ENCODE data around the gene POR. TPM values are rescaled to one million over a fixed set of nuclear protein-coding genes. Genes with fewer than 3 reads are reported as not detected.

POR gene
- total and polyA plus RNA-seq, 2 of the 13 experiments (the other 11 are each of a cell fraction or from before 2014, with no cell fraction given) = 145 to 266 TPM

DNA sequence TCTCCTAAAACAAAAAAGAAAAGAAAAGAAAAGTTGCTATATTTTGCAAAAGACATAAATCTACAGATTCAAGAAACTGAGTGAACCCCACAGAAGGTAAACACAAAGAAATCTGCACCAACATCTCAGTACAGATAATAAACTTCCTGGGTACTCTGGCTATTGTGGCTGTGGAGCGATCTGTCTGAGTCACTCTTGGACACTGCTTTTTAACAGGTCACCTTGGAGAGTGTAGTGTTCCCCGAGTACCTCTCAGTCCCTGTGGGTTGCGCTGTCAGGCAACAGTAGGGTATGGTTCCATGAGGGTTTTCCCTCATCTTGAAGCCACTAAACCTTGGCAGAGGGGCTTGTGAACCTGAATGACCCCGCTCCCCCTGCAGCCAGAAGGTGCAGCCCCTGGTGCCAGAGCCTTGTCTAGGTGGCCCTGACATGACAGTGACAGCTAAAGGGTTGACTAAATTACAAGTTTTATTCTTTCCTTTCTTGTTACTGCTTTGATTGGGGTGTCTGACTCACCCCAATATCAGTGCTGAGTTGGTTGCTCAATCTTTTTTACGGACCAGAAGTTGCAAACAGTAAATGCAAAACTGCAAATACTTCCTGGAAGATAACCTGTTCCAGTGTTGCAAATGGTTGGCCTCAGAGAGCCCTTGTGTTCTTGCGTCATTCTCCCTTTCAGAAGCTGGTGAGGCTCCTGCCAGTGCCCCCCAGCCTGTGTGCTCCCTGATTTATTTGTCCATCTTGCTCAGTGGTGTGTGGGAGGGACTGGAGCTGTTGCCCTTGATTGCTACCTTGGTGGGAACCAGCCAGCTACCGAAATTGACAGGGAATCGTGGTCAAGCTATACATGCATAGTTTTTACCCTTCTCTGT is 30.6 kb downstream of the POR start (continued):
- TF ChIP-seq, protein P1, sequence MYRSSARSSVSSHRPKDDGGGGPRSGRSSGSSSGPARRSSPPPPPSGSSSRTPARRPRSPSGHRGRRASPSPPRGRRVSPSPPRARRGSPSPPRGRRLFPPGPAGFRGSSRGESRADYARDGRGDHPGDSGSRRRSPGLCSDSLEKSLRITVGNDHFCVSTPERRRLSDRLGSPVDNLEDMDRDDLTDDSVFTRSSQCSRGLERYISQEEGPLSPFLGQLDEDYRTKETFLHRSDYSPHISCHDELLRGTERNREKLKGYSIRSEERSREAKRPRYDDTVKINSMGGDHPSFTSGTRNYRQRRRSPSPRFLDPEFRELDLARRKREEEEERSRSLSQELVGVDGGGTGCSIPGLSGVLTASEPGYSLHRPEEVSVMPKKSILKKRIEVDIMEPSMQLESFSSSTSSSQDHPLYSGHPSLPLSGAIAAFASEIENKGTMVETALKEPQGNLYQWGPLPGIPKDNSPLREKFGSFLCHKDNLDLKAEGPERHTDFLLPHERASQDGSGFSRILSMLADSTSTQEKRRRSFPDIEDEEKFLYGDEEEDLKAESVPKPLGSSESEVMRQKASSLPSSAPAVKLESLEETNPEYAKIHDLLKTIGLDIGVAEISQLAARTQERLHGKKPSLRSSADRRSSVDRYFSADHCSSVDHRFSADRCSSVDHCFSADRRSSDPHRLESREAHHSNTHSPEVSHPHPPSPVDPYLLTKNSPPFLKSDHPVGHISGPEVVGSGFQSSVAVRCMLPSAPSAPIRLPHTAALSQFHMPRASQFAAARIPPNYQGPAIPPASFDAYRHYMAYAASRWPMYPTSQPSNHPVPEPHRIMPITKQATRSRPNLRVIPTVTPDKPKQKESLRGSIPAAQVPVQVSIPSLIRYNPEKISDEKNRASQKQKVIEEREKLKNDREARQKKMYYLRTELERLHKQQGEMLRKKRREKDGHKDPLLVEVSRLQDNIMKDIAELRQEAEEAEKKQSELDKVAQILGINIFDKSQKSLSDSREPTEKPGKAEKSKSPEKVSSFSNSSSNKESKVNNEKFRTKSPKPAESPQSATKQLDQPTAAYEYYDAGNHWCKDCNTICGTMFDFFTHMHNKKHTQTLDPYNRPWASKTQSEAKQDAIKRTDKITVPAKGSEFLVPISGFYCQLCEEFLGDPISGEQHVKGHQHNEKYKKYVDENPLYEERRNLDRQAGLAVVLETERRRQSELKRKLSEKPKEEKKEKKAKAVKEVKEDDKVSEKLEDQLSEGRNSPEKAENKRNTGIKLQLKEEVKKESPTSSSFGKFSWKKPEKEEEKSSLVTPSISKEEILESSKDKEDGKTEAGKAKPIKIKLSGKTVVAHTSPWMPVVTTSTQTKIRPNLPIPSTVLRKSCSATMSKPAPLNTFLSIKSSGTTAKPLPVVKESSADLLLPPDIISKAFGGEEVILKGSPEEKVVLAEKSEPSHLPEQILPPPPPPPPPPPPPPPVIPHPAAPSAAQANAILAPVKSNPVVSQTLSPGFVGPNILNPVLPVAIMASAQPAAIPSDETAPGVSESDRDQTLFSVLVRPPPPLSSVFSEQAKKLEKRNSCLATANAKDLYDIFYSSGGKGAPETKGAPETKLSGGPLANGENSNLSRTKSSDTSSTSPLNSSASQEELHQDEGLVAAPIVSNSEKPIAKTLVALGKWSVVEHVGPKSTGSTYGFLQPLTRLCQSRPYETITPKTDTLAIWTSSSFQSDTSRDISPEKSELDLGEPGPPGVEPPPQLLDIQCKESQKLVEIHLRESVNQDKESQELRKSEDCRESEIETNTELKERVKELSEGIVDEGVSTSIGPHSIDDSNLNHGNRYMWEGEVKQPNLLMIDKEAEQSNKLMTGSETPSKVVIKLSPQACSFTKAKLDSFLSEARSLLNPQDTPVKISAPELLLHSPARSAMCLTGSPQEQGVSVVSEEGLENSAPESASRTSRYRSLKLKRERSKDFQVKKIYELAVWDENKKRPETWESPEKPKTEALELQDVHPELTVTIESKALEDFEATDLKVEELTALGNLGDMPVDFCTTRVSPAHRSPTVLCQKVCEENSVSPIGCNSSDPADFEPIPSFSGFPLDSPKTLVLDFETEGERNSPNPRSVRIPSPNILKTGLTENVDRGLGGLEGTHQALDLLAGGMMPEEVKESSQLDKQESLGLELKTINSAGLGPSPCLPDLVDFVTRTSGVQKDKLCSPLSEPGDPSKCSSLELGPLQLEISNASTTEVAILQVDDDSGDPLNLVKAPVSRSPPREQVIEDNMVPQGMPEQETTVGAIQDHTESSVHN (CRISPR knock-in tag; IDR thresholded peaks at IDR 0.05) = no peak
- TF ChIP-seq SNAPC2 (CRISPR knock-in tag; IDR thresholded peaks at IDR 0.05) (no peak), YEATS4 (CRISPR knock-in tag; IDR thresholded peaks at IDR 0.05; ENCODE audit: borderline replicate concordance) (no peak), PPARG (CRISPR knock-in tag; conservative IDR thresholded peaks at IDR 0.05) (peak; percentile 49; the same call in 1 of the 2 replicates), ZFP36L2 (CRISPR knock-in tag; IDR thresholded peaks at IDR 0.05) (no peak), ZNF251 (CRISPR knock-in tag; IDR thresholded peaks at IDR 0.05) (no peak), ZSCAN31 (CRISPR knock-in tag; IDR thresholded peaks at IDR 0.05; ENCODE audit: low read depth) (no peak), ELF3 (CRISPR knock-in tag; IDR thresholded peaks at IDR 0.05) (peak; percentile 81; the same call in 1 of the 2 replicates), ZNF772 (CRISPR knock-in tag; IDR thresholded peaks at IDR 0.05) (no peak), HOXA5 (CRISPR knock-in tag; IDR thresholded peaks at IDR 0.05) (peak; percentile 57; the same call in 1 of the 2 replicates), ZNF607 (CRISPR knock-in tag; IDR thresholded peaks at IDR 0.05; ENCODE audit: borderline replicate concordance) (no peak)
- TF ChIP-seq, protein P2, sequence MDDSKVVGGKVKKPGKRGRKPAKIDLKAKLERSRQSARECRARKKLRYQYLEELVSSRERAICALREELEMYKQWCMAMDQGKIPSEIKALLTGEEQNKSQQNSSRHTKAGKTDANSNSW (CRISPR knock-in tag; IDR thresholded peaks at IDR 0.05; ENCODE audit: borderline replicate concordance) = no peak
- TF ChIP-seq, protein P3, sequence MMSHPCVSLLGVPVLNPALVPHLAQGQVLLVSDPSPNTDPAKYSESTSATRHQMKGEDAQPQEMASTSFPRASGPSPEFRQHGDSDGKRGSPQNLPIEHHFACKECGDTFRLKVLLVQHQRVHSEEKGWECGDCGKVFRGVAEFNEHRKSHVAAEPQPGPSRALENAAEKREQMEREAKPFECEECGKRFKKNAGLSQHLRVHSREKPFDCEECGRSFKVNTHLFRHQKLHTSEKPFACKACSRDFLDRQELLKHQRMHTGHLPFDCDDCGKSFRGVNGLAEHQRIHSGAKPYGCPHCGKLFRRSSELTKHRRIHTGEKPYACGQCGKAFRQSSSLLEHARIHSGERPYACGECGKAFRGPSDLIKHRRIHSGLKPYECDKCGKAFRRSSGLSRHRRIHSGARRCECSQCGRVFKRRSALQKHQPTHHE (CRISPR knock-in tag; IDR thresholded peaks at IDR 0.05; ENCODE audit: borderline replicate concordance) = 0 out of 2 replicates have a peak, but pooled peaks have one; percentile 50
- TF ChIP-seq, protein P4, sequence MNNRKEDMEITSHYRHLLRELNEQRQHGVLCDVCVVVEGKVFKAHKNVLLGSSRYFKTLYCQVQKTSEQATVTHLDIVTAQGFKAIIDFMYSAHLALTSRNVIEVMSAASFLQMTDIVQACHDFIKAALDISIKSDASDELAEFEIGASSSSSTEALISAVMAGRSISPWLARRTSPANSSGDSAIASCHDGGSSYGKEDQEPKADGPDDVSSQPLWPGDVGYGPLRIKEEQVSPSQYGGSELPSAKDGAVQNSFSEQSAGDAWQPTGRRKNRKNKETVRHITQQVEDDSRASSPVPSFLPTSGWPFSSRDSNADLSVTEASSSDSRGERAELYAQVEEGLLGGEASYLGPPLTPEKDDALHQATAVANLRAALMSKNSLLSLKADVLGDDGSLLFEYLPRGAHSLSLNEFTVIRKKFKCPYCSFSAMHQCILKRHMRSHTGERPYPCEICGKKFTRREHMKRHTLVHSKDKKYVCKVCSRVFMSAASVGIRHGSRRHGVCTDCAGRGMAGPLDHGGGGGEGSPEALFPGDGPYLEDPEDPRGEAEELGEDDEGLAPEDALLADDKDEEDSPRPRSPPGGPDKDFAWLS (CRISPR knock-in tag; IDR thresholded peaks at IDR 0.05; ENCODE audit: borderline replicate concordance) = no peak
